Activated naive CD4-positive, alpha-beta T cell treated with anti-CD3 and anti-CD28 coated beads, Interleukin-2, amount 50 U/mL, for 16 hours (primary cell): ENCODE results near the gene RFXANK.
"Not testable (repeated sequence)": the region's sequence is repeated elsewhere in the genome, so short reads cannot be mapped to it uniquely, and the experiment has no call there.

Source experiments
- DNase-seq: peaks from one replicate; pipeline ENCODE4 v3.0.0-alpha.2; 2020

RFXANK gene

DNA sequence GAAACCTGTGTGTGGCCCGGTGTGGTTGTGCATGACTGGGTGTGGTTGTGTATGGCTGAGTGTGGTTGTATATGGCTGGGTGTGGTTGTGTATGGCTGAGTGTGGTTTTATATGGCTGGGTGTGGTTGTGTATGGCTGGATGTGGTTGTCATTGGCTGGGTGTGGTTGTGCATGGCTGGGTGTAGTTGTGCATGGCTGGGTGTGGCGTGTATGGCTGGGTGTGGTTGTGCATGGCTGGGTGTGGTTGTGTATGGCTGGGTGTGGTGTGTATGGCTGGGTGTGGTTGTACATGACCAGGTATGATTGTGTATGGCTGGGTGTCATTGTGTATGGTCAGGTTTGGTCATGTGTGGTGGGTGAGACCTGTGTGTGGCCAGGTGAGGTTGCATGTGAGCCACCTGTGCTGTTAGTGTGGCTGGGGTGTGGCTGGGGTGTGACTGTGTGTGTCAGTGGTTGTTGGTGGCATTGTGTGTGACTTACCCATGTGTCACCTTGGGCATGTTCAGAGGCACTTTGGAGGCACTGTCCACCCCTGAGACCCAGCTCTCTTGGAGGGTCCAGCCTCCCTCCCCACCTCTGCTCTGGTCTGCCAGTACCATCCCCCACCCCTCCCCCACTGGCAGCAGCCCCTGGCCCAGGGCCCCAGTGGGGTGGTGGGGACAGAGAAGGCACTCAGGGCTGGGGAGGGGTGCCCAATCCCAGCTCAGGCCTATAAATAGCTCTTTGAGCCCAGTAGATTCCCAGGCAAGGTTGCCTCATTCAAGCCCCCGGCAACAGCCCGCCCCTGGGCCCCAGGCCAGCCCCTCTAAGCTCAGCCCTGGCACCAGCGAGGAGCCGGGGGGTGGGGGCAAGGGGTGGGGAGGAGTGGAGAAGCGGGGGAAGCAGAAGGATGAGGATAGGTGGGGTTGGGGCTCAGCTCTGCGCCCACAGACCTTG, 15.8 kb downstream of the RFXANK start:
- DNase-seq, result no peak

DNA sequence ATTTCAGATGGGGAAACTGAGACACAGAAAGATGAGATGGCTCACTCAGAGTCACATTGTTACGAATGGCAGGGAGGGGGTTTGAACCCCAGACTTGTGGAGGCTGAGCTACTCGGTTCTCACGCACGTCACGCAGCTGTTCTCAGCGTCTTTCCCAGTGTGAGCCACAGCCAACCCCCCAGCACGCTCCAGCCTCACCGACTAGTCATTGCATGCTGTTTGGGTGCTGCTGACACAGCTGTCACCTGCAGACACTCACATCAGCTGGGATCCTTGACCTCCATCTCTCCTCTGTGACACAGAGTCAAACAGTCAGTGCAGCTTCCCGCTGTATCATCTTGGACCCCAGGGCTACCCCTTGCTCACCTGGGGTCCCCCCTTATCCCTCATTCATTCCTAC, 17.3 kb downstream of the RFXANK start:
- DNase-seq, result no peak

DNA sequence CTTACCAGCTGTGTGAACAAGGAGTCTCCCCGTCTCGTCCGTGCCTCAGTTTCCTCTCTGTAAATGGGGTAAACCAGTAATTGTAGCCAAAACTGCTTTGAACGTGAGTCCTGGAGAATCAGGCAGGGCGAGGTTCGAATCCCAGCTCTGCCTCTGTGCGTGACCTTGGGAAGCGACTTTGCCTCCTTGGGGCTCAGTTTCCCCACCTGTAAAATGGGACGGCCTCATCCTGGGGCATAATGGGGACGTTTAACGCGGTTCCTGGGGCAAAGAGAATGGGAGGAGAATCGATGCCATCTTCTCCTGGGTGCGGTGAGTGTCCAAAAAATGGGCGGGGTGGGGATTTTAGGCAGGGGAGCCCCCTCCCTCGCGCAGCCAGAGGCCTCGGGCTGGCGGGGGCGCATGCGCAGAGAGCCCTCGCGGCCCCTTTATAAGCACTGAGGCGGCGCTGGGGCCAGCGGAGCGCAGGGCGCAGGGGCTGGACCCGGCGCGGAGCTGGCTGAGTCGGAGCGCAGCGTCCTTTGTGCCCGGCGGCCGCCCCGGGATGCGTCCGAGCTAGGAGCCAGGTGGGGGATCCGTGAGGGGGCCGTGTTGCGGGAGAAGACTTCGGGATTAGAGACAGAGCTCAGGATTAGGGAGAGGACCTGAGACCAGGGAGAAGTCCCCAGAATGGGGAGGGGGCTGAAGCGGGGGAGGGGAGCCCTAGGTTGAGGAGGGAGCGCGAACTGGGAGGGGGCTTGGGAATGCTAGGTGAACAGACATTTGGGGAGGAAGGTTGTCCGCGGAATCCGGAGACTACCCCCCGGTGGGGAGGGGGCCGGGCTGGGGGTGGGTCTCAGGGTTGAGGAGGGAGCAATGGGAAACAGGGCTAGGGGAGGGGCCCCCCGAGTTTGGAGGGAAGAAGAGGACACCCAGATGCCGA, 19.7 kb downstream of the RFXANK start, which contains the start of gene NCAN:
TSS of gene NCAN (plus strand) at position 460 of the 922 bp plus-strand sequence. CDS start 4,996 bp downstream, outside the sequence.
- DNase-seq, result no peak

DNA sequence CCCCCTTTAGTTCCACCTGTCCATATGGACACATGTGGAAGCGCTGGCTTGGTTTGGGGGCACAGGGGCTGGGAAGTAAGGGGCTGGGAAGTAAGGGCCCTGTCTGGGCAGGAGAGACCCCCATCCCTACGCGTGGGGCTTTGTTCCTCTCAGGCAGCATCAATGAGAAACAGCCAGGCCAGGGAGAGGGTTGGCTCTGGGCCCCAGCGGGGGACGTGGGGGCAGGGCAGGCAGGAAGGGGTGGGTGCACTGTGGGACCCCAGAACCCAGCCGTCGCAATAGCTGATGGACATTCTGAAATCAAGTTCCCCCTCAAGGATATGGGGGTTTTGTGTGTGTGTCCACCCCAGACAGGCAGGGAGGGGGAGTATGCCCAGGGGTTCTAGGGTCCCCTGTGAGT, 20.9 kb downstream of the RFXANK start:
- DNase-seq, result no peak

DNA sequence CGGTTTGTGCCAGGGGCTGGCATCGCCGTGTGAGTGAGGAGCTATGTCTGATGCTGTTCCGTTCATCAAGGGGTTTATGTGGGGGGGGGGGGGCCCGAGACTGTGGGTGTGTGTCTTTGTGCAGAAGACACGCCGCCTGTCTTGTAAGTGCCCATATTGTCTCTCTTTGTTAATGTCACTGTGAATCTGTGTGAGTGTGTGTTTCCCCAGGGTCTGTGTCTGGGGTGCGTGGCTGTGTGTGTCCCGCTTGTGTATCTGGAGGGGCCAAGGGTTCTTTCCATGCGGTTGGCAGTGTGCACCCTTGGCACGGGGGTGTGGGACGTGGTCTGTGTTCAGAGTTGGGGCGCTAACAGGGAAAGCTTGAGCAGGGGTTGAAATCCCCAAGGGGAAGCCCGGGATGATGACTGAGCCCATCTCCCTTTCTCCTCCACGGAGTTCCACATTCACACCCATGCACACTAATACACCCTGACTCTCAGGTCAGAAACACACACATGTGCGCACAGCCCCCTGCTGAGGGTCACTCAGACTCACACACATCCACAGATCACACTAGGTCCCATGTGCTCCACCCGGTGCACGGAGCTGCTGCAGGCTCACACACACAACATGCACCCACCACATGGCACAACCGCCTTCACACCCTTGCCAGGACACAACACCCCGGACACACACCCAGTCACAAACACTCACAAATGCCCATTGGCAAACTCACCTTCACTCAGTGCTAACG, 21.5 kb downstream of the RFXANK start:
- no peak for DNase-seq

DNA sequence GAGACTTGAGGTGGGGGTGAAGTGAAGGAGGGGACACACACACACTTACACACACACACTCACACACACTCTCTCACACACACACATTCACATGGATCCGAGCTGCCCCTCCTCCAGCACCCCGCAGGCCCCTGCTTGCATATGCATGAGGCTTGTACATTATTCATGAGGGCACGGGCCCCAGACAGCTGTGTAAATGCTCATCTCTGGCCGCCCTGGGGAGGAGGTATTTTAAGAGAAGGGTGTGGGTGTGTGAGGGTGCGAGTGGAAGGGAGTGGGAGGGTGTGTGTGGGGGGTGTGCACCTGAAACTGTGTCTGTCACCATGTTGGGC, 22.1 kb downstream of the RFXANK start:
- no peak for DNase-seq

DNA sequence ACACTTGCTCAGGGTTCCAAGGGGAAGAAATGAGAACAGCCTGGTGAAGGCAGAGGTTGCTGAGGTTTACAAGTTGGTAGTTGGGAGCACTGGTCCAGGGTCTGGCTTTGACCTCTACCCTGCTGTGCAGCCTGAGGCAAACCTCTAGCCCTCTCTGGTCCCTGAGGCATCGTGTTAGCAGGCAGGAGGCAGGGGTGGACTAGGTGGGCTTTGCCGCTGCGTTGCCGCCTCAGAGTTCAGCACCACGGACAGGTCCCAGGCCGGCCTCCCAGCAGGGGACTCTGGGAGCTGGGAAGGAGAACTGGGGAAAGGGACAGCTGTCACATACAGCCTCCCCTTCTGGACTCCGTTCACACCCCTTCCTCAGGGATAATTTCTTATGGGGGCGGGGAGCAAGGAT, 22.8 kb downstream of the RFXANK start:
- DNase-seq, result no peak

DNA sequence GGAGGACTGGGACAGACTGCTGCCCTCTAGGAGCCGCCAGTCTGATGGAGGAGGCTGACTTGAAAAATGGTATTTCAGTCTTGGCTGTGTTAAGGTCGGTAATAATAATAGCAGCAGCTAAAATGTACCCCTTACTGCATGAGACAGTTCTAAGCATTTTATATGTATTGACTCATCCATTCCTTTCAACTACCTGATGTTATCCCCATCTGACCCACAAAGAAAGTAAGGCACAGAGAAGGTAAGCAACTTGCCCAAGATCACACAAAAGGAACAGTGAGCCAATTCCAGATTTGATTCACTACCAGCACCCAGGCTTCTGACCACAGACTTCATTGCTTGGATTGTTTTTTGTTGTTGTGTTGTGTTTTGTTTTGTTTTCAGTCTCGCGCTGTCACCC, 23.7 kb downstream of the RFXANK start:
- DNase-seq, result no peak

DNA sequence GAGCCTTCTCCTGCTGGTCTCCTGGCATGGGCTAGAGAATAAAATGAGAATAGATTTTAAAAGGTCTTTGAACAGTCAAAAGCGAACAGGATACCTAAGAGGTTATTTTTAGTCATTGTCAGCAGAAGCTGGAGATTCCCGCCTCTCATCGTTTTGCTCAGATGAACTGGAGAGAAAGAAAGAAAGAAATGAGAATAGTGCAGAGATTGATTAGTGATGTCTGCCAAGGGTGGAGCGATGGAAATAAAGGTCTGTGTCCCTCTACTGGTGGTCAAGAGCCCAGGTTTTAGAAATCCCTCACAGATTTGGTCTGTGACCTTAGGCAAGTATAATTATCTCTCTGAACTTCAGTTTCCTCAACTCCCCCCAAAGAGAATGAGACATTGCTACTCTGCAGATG, 25.0 kb downstream of the RFXANK start:
- DNase-seq, result no peak

DNA sequence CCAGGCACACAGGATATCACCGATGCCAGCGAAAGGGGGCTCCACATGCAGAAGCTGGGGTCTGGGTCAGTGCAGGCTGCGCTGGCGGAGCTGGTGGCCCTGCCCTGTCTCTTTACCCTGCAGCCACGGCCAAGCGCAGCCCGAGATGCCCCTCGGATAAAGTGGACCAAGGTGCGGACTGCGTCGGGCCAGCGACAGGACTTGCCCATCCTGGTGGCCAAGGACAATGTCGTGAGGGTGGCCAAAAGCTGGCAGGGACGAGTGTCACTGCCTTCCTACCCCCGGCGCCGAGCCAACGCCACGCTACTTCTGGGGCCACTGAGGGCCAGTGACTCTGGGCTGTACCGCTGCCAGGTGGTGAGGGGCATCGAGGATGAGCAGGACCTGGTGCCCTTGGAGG, 26.9 kb downstream of the RFXANK start:
- DNase-seq, result no peak

DNA sequence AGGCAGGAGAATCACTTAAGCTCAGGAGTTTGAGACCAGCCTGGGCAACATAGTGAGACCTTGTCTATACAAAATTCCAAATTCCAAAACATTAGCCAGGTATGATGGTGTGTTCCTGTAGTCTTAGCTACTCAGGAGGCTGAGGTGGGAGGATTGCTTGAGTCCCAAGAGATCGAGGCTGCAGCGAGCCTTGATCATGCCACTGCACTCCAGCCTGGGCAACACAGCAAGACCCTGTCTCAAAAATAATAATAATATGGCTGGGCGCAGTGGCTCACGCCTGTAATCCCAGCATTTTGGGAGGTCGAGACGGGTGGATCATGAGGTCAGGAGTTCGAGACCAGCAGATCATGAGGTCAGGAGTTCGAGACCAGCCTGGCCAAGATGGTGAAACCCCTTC, 28.9 kb downstream of the RFXANK start:
- not testable (repeated sequence) for DNase-seq

DNA sequence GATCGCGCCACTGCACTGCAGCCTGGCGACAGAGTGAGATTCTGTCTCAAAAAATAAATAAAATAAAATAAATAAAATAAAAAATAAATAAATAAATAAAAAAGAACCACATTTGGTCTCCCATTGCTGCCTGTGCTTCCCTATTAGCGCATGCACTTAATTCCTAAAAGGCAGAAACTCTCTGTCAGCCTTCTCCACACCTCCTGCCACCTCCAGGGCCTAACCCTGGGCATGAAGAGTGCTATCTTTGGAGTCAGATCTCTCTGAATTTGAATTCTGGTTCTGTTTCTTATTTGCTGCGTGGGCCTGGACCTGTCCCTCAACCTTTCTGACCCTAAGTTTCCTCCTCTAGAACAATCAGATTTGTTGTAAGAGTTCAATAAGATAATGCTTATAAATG, 31.0 kb downstream of the RFXANK start:
- no peak for DNase-seq

DNA sequence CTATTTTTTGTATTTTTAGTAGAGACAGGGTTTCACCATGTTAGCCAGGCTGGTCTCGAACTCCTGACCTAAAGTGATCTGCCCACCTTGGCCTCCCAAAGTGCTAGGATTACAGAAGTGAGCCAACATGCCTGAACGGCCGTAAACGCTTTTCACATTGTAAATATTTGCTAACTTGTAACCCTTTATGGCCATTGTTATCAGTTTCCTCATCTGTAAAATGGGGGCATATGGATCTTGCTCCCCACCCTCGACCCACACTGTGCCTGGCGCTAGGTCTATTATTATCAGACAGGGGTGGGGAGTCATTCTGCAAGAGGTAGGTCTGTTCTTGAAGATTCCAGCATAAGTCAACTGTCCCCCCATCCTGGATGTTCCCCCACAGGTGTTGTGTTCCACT, 31.6 kb downstream of the RFXANK start:
- no peak for DNase-seq

DNA sequence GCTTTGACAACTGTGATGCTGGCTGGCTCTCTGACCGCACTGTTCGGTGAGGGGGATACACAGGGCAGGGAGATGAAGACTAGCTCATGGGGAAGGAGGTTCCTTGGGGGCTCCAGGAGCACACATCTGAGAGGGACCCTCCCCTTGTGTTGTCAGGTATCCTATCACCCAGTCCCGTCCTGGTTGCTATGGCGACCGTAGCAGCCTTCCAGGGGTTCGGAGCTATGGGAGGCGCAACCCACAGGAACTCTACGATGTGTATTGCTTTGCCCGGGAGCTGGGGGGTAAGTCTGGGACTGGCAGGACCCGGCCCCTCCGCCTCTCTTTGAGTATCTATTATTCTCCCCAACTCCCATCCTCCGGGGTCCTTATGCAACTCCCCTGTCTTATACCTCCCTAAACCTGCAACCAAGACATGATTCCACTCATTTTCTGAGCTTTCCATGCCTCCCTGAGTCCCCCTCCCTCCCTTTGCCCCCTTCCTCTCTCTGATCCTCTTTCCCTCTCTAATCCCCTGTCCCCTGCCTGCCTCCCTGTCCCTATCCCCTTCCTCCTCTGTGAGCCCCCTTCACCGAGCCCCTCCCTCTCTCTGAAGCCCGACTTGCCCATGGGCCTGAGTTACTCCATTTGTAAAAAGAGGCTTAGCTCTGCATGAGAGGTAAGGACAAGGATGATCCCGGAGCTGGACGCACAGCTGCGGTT, 32.2 kb downstream of the RFXANK start:
- no peak for DNase-seq

DNA sequence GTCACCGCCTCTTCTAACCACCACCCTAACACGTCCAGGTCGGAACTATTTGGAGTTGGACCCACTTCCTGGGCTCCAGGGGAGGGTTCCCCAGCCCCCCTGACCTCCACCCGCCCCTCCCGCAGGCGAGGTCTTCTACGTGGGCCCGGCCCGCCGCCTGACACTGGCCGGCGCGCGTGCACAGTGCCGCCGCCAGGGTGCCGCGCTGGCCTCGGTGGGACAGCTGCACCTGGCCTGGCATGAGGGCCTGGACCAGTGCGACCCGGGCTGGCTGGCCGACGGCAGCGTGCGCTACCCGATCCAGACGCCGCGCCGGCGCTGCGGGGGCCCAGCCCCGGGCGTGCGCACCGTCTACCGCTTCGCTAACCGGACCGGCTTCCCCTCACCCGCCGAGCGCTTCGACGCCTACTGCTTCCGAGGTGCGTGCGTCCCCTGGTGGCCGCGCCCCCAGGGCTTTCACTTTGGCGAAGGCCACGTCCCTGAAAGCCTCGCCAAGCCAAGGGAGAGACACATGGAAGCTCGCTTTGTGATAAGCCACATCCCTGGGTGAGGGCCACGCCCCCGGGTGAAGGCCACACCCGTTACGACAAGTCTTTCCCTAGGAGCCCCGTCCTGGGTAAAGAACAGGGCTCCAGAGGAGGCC, 32.9 kb downstream of the RFXANK start:
- peak; percentile 78 for DNase-seq

DNA sequence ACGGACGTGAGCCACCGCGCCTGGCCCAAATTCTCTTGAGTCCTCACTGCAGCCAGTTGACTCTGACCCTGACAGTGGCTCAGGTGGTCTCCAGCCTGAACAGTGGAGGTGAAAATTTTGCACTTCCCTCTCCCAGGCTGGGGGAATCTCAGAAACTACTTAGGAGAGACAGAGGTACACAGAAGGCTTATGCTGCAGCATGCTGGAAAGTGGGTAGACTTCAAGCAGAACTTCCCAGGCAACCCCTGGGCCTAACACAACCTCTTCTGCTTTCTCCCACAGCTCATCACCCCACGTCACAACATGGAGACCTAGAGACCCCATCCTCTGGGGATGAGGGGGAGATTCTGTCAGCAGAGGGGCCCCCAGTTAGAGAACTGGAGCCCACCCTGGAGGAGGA, 34.1 kb downstream of the RFXANK start:
- no peak for DNase-seq

DNA sequence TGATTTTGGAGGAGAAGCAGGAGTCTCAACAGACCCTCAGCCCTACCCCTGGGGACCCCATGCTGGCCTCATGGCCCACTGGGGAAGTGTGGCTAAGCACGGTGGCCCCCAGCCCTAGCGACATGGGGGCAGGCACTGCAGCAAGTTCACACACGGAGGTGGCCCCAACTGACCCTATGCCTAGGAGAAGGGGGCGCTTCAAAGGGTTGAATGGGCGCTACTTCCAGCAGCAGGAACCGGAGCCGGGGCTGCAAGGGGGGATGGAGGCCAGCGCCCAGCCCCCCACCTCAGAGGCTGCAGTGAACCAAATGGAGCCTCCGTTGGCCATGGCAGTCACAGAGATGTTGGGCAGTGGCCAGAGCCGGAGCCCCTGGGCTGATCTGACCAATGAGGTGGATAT, 34.6 kb downstream of the RFXANK start:
- DNase-seq, result no peak

DNA sequence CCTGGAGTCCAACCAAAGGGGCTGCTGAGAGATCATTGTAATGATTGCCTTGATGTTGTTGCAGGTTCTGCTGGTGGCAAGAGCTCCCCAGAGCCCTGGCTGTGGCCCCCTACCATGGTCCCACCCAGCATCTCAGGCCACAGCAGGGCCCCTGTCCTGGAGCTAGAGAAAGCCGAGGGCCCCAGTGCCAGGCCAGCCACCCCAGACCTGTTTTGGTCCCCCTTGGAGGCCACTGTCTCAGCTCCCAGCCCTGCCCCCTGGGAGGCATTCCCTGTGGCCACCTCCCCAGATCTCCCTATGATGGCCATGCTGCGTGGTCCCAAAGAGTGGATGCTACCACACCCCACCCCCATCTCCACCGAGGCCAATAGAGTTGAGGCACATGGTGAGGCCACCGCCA, 35.2 kb downstream of the RFXANK start:
- DNase-seq, result no peak

DNA sequence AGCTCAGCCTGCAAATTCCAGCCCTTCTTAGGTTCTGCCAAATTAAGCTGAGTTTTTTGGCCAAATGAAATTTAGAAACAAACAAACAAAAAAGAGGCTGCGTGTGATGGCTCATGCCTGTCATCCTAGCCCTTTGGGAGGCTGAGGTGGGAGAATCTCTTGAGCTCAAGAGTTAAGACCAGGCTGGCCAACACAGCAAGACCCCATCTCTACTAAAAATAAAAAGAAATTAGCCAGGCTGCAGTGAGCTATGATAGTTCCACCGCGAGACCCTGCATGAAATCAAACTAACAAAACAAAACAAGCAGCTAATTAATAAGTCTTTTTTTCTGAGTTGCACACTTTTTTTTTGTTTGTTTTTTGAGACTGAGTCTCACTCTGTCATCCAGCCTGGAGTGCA, 37.6 kb downstream of the RFXANK start:
- no peak for DNase-seq

DNA sequence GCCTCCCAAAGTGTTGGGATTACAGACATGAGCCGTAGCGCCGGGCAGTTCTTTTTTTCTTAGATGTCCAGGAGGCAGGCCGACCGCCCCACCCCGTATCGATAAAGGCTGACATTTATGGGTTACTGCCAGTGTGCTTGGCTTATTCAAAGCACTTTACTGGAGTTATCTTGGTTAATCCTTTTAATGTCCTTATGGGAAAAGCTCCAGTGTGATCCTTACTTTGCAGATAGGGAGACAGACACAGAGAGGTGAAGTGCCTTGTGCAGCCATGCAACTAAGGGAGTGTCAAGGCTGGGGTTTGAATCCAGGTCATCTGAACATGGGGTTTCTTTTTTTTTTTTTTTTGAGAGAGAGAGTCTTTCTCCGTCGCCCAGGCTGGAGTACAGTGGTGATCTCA, 38.9 kb downstream of the RFXANK start:
- DNase-seq, result no peak

DNA sequence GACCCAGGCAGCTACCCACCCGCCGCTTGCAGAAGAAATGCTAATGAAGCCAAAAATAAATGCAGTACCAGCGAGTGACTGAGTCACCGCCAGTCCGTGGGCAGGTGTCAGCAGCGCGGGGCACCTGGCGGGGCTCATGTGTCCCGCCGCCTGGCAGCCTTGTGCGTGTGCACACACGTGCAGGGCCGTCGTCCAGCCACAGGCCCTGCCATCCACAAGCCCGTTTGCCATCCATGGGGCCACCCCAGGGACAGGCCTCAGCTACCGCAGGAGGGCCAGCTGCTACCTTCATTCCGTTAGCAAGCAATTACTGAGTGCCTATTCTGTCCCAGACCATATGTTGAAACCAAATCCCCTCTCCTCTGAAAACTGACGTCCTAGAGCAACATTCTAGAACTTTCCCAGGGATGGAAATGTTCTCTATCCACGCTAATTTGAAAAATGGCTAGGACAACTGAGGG, 40.2 kb downstream of the RFXANK start:
- DNase-seq, result no peak
